ENCODE measurements around the gene CDK5.
A peak's percentile ranks its signal among the peaks of the same experiment; 100 is the strongest.

The CDK5 gene

GRCh38 chr7:151053751-151054150 is 3.9 kb downstream of the CDK5 start:
- no peak overlapping the region for H3K9ac ChIP-seq (ENCODE audit: low read length)
- H4K20me1 ChIP-seq (ENCODE audit: insufficient read depth, low read length): no peaks in the 10 kb centered on the region
- no peak overlapping the region for H2AFZ ChIP-seq (ENCODE audit: low read length)
- H3K79me2 ChIP-seq (ENCODE audit: insufficient read depth, low read length): no peaks in the 10 kb centered on the region
- 0 out of 2 replicates have a peak, but pooled peaks cover 3% of the 10 kb centered on the region for H3F3A ChIP-seq (ENCODE audit: insufficient read depth, low read length)
- no peaks in the 10 kb centered on the region for H3K9me2 ChIP-seq (ENCODE audit: low read depth, low read length)
- TF ChIP-seq EZH2 (IDR thresholded peaks at IDR 0.05; ENCODE audit: borderline replicate concordance, low read length) (no peak), CTCF (IDR thresholded peaks at IDR 0.05; ENCODE audit: low read length) (no peak)
- H3K4me1 ChIP-seq (ENCODE audit: insufficient read depth, low read length, severe bottlenecking): peaks cover 16% of the 10 kb centered on the region
- no peak overlapping the region for H3K27ac ChIP-seq (ENCODE audit: low read depth, low read length, poor library complexity, severe bottlenecking)
- H3K9me3 ChIP-seq (ENCODE audit: low read length): no peaks in the 10 kb centered on the region
- H3K4me3 ChIP-seq (ENCODE audit: low read depth, low read length, poor library complexity, severe bottlenecking): no peak overlapping the region
- no peaks in the 10 kb centered on the region for H3K36me3 ChIP-seq (ENCODE audit: insufficient read depth, low read length)
- peaks cover 9% of the 10 kb centered on the region; the same call in 1 of the 2 replicates for H3K27me3 ChIP-seq (ENCODE audit: insufficient read depth, low read length)
- H3K4me2 ChIP-seq (ENCODE audit: low read length): no peak overlapping the region

- Histone ChIP-seq H3K9me3 (ENCODE audit: low read length) (no peaks in the 10 kb centered on the region), H3K79me2 (ENCODE audit: insufficient read depth, low read length) (no peaks in the 10 kb centered on the region), H4K20me1 (ENCODE audit: insufficient read depth, low read length) (no peaks in the 10 kb centered on the region), H2AFZ (ENCODE audit: low read length) (no peak overlapping the region), H3K9me2 (ENCODE audit: low read depth, low read length) (no peaks in the 10 kb centered on the region), H3K27ac (ENCODE audit: low read depth, low read length, poor library complexity, severe bottlenecking) (no peak overlapping the region), H3K4me2 (ENCODE audit: low read length) (no peak overlapping the region), H3K36me3 (ENCODE audit: insufficient read depth, low read length) (no peaks in the 10 kb centered on the region), H3K9ac (ENCODE audit: low read length) (no peak overlapping the region), H3K4me3 (ENCODE audit: low read depth, low read length, poor library complexity, severe bottlenecking) (no peak overlapping the region), H3K27me3 (ENCODE audit: insufficient read depth, low read length) (peaks cover 9% of the 10 kb centered on the region; the same call in 1 of the 2 replicates), H3K4me1 (ENCODE audit: insufficient read depth, low read length, severe bottlenecking) (peaks cover 10% of the 10 kb centered on the region), H3F3A (ENCODE audit: insufficient read depth, low read length) (no peaks in the 10 kb centered on the region)
- TF ChIP-seq CTCF (IDR thresholded peaks at IDR 0.05; ENCODE audit: low read length): no peak
- TF ChIP-seq EZH2 (IDR thresholded peaks at IDR 0.05; ENCODE audit: borderline replicate concordance, low read length): no peak
Measured at GRCh38 chr7:151053096-151053495, 4.6 kb downstream of the CDK5 start.

GRCh38 chr7:151051108-151051507 is 6.6 kb downstream of the CDK5 start:
- H2AFZ ChIP-seq (ENCODE audit: low read length): no peak overlapping the region
- no peaks in the 10 kb centered on the region for H3K79me2 ChIP-seq (ENCODE audit: insufficient read depth, low read length)
- H3K27ac ChIP-seq (ENCODE audit: low read depth, low read length, poor library complexity, severe bottlenecking): no peak overlapping the region
- H3F3A ChIP-seq (ENCODE audit: insufficient read depth, low read length): no peaks in the 10 kb centered on the region
- H4K20me1 ChIP-seq (ENCODE audit: insufficient read depth, low read length): no peaks in the 10 kb centered on the region
- no peaks in the 10 kb centered on the region for H3K9me3 ChIP-seq (ENCODE audit: low read length)
- no peaks in the 10 kb centered on the region for H3K9me2 ChIP-seq (ENCODE audit: low read depth, low read length)
- TF ChIP-seq CTCF (IDR thresholded peaks at IDR 0.05; ENCODE audit: low read length): no peak
- no peak for TF ChIP-seq EZH2 (IDR thresholded peaks at IDR 0.05; ENCODE audit: borderline replicate concordance, low read length)
- peak overlapping the region; percentile 26; the same call in 1 of the 2 replicates for H3K4me2 ChIP-seq (ENCODE audit: low read length)
- no peak overlapping the region for H3K9ac ChIP-seq (ENCODE audit: low read length)
- peaks cover 1% of the 10 kb centered on the region; the same call in 1 of the 2 replicates for H3K36me3 ChIP-seq (ENCODE audit: insufficient read depth, low read length)
- H3K4me3 ChIP-seq (ENCODE audit: low read depth, low read length, poor library complexity, severe bottlenecking): no peak overlapping the region
- H3K4me1 ChIP-seq (ENCODE audit: insufficient read depth, low read length, severe bottlenecking): no peaks in the 10 kb centered on the region
- peaks cover 9% of the 10 kb centered on the region; the same call in 1 of the 2 replicates for H3K27me3 ChIP-seq (ENCODE audit: insufficient read depth, low read length)
